Adrenal gland (tissue), 5 donors: Measurements from ENCODE around the gene MNAT1.

Source experiments
- CTCF ChIP-seq, 6 experiments: fragments of 450-650 bp in 4 of 6; fragments of 200-600 bp in 2 of 6; sonication (generic) in 1 of 6; IDR thresholded peaks; 1 replicate in 5 of 6; 2 replicates in 1 of 6; pipeline versions ENCODE4 v1.5.1 to v1.8.0; 2016 to 2021; ENCODE audit warnings: antibody characterized with exemption in 6 of 6, mild to moderate bottlenecking in 2 of 6, moderate library complexity in 1 of 6
- POLR2A ChIP-seq, 2 donors: fragments of 450-650 bp; IDR thresholded peaks; one replicate each; pipeline ENCODE4 v1.6.1; 2017; ENCODE audit warnings: antibody characterized with exemption in 2 of 2, mild to moderate bottlenecking in 2 of 2, moderate library complexity in 1 of 2
- donor health status: DM: no; HTN: no; CAD: no.

GRCh38 chr14:60975551-60975950 is 241.0 kb downstream of the MNAT1 start:
- TF ChIP-seq CTCF (IDR thresholded peaks at IDR 0.05) (no peak), POLR2A (IDR thresholded peaks at IDR 0.05) (no peak)
